Activated CD4-positive, alpha-beta T cell treated with anti-CD3 and anti-CD28 coated beads, Interleukin-2, Interleukin-6, amounts not matched to agents 100 ng/mL and 50 ng/mL, durations not matched to agents 16 hours and 8 hours (primary cell): Measurements from ENCODE around the gene KIAA0319L.

ENCODE experiments used
- DNase-seq: peaks from one replicate; pipeline ENCODE4 v3.0.0-alpha.2; 2020

KIAA0319L gene

GRCh38 chr1:35561972-35562680, 4.9 kb upstream of the KIAA0319L start:
- no peak for DNase-seq

GRCh38 chr1:35561297-35561971, 4.2 kb upstream of the KIAA0319L start:
- DNase-seq: no peak

- DNase-seq: no peak
Observed at GRCh38 chr1:35560256-35561225, 3.3 kb upstream of the KIAA0319L start.

- no peak for DNase-seq
Observed at GRCh38 chr1:35559317-35559944, 2.2 kb upstream of the KIAA0319L start.

- no peak for DNase-seq
Observed at GRCh38 chr1:35558374-35559316, 1.4 kb upstream of the KIAA0319L start.

GRCh38 chr1:35557611-35558373, 589 bp upstream of the KIAA0319L start, which contains the start of gene NCDN:
Gene NCDN, plus strand, starts transcription at chr1:35557799. Its CDS starts 392 bp downstream, at chr1:35558191.
- DNase-seq: peak; percentile 98

- DNase-seq: no peak
Observed at GRCh38 chr1:35556484-35557117, 602 bp downstream of the KIAA0319L start.

- no peak for DNase-seq
Observed at GRCh38 chr1:35555601-35556477, 1.4 kb downstream of the KIAA0319L start.

- no peak for DNase-seq
Observed at GRCh38 chr1:35555212-35555584, 2.0 kb downstream of the KIAA0319L start.

GRCh38 chr1:35554266-35555211, 2.7 kb downstream of the KIAA0319L start:
- no peak for DNase-seq

- DNase-seq: no peak
Observed at GRCh38 chr1:35553851-35554250, 3.4 kb downstream of the KIAA0319L start.

GRCh38 chr1:35546614-35547013, 10.6 kb downstream of the KIAA0319L start:
- no peak for DNase-seq

- DNase-seq: peak; percentile 57
Observed at GRCh38 chr1:35544976-35545375, 12.2 kb downstream of the KIAA0319L start.

- DNase-seq: peak; percentile 48
Observed at GRCh38 chr1:35539824-35540261, 17.4 kb downstream of the KIAA0319L start.

GRCh38 chr1:35539073-35539823, 18.0 kb downstream of the KIAA0319L start:
- peak; percentile 55 for DNase-seq

- DNase-seq: no peak
Observed at GRCh38 chr1:35537806-35538205, 19.4 kb downstream of the KIAA0319L start.

- DNase-seq: no peak
Observed at GRCh38 chr1:35536556-35537162, 20.5 kb downstream of the KIAA0319L start.
